HG02870 (cell line): Measurements from ENCODE around the gene MGAT5.
"Not testable (repeated sequence)": the region's sequence is repeated elsewhere in the genome, so short reads cannot be mapped to it uniquely, and the experiment has no call there.

Source experiments
- ATAC-seq: cut with Tn5 transposase; IDR thresholded peaks from one replicate; pipeline ENCODE4 v1.9.1; 2021; ENCODE audit warnings: mild to moderate bottlenecking, moderate library complexity; ENCODE audit not compliant: unreplicated experiment

Gene MGAT5

DNA sequence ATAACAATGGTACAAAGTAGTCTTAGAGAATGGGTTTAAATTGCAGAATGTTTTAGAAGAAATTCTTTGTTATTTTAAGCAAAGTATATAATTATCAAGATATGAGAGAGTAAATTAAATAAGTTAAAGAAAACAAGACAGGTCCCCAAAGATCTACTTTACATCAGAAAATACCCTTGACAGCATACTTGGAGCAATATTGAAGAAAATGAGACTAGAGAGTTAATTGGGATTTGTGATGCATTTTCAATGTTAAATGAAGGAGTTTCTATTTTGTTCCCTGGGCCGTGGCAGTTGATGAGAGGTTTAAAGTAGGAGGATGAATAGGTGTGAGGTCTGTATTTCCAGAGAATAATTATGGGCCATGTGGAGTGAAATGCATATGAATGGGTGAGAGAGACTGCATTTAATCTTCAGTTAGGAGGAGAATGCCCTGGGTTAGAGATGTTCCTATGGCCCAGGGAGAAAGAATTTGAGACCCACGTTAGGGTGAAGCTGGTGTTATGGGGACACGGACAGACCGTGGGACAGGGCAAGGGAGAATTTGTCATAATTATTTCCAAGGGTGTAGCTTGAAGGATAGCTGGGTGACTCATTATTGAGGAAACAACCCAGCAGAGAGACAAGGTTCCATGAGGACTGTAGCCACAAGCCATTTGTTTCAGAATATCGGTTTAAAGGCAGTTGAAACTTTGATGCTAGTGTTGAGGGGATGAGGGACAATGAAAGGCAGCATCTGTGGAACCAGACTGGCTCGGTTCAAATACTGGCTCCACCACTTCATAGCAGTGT lies 22.7 kb downstream of the MGAT5 start:
- no peak for ATAC-seq

DNA sequence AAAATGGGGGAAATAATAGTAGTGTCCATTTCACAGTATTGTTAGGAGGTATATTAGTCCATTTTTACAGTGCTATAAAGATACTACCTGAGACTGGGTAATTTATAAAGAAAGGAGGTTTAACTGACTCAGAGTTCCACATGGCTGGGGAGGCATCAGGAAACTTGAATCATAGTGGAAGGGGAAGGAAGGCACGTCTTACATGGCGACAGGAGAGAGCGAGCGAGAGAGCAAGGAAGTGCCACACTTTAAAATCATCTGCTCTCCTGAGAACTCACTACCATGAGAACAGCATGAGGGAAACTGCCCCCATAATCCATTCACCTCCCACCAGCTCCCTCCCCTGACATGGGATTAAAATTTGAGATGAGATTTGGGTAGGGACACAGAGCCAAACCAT lies 23.4 kb downstream of the MGAT5 start:
- no peak for ATAC-seq

- no peak for ATAC-seq
Observed at GRCh38 chr2:134278553-134278952, 24.7 kb downstream of the MGAT5 start.

DNA sequence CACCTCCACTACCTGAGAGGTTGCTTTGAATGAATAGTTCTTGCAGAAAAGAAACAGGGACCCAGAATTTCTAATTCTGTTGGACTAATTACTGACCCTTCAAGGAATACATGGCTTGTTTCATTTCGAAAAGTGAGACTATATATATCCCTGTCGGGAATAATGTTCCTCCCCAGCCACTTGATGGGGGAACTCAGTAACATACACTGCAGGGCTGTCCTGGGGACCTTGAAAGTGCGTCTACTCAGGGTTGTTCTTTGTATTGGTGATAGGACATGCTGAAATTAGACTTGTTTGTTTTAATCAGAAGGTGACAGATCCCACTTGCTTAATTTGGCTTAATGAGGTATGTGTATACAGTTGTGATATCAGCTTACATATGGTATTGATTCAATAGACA lies 25.5 kb downstream of the MGAT5 start:
- ATAC-seq: no peak

GRCh38 chr2:134280231-134280630 lies 26.4 kb downstream of the MGAT5 start:
- no peak for ATAC-seq

GRCh38 chr2:134280726-134281125 lies 26.9 kb downstream of the MGAT5 start:
- no peak for ATAC-seq

- ATAC-seq: no peak
Observed at GRCh38 chr2:134281815-134282419, 28.0 kb downstream of the MGAT5 start.

DNA sequence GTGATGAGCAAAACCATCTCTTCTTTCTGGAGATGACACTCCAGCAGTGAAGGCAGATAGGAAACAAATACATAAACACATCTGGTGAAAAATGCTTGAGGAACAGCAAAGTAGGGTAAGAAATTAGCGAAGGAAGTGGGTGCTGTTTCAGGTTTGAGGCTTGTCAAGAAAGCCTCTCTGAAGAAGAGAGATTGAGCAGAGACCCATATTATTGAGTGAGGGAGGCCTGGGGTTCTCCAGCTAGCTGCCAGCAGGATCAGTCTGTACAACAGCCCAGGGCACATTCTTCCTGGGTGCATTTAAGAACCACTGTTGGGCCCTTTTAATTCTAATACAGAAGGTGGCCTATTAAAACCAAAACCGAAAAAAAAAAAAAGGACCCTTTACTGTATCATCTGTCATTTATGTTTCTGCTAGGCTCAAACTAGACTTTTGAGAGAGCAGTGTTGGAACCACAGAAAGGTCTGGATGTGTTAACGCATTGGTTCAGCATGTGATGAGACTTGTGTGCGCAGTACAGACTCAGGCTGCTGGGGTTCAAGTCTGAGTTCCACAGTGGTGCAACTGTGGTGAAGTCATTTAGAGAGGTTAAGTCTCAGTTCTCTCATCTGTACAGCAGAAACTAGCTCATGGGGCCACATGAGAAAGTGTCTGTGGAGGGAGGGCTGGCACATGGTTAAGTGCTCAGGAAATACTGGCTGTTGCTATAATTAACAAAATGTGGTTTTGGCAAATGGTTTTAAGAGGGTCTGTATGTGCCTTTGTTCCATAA lies 28.9 kb downstream of the MGAT5 start:
- ATAC-seq: peak; percentile 90

DNA sequence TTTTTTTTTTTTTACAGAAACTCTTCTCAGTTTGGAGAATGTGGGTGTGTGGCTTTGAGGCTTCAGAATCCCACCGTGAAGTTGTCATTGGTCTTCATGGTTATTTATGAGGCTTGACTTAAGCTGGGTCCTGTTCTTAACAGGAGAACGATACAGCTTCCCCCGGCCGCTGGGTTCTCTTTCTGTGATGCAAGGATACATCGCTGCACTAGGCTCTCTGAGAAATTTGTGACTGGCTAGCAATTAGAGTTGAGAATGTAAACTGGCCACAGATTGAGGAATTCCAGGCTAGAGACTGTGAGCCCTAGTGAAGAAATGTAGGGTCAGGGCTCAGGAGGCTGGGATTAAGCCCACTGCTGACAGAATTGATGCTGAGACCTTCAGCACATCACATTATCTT lies 29.8 kb downstream of the MGAT5 start:
- ATAC-seq: no peak

DNA sequence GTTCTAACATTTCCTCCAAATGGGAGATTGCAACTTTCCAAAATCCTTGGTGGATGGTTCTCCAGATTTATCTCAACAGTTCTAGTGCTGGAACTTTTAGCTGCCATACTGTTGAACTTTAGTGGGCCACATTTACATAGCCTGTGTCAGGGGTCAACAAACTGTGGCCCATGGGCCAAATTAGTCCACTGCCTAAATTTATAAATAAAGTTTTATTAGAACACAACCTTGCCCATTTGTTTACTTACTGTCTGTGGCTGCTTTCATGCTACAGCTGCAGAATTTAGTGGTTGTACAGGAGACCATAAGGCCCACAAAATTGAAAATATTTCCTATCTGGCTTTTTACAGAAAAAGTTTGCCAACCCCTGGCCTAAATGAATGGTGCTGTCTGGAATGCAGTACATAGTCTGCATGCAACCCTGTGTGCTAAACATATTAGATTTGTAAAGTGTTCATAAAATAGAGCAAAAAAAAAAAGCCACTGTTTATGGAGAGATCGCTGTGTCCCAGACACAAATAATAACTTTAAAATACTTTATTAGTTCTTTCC lies 30.3 kb downstream of the MGAT5 start:
- ATAC-seq: no peak

- peak; percentile 23 for ATAC-seq
Observed at GRCh38 chr2:134287323-134287722, 33.5 kb downstream of the MGAT5 start.

- no peak for ATAC-seq
Observed at GRCh38 chr2:134288814-134289213, 34.9 kb downstream of the MGAT5 start.

DNA sequence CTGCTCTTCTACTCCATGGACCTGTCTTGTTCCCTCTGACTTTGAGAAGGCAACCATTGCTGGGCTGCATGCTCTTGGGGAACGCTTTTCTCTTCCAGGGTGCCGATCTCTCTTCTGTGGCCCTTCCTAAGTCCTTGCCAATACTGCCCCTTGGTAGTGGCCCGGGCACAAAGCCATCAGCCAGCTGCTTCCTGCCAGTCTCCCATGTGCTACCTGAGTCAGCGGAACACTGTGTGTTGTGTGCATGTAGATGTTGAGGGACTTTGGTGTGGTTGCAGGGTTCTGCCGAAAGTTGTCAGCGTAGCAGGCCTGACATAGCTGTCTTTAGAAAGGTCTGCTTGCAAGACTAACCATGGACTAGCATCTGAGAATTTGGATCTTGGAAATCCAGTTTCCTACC lies 35.4 kb downstream of the MGAT5 start:
- ATAC-seq: no peak

- peak; percentile 49 for ATAC-seq
Observed at GRCh38 chr2:134290358-134290757, 36.5 kb downstream of the MGAT5 start.

DNA sequence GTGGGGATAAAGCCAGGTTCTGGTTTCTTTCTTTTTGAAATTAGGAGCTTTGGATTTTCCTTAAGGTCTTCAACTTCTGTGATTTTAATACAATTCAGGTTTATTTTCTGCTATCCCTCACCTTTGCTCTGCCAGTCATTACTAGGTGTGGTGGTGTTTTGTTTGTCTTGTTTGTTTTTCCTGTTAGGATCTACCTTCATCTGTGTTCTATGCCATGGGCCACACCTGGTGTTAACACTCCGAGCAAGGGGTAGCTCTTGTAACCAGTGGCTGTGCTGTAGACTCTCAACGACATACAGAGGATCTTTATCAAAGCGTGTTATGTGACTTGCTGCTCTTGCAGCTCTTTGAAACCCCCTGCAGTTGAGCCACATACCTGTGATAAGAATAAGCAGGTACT lies 38.6 kb downstream of the MGAT5 start:
- no peak for ATAC-seq

GRCh38 chr2:134293719-134294537 lies 40.1 kb downstream of the MGAT5 start:
- peak; percentile 35 for ATAC-seq

DNA sequence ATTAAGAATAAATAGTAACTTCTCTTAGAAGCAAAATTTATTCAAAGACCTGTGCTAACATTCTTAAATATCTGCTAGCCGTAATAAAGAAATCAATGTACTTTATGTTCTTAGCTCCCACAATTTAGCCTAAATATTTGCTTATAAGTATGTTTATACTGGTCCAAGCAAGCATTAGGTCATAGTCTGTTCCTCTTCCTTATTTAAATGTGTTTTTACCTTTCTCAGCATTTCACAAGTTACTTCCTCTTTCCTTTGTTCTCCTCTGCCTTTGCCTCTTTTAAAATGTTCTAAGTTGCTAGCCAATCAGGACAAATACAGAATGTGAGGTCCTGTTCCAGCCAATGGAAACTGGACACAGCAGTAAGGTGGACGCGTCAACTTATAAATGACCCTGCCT lies 40.7 kb downstream of the MGAT5 start:
- ATAC-seq: not testable (repeated sequence)

DNA sequence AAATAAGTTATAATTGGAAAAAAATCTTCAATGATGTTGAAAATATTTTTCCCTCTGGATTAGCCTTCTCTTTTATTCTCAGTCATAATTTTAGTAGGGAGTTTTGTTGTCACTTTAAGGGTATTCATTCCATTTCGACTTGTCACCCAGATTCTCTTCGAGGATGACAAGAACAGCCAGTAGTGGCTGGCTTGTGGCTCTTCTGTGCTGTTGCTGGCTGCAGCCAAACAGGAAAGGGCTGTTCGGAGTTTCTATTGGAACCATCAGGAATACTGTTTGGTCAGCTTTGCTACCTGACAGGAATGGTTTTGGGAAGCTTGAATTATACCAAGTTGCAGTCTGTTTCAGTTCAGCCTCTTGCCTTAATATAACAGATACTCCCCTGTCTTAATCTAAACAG lies 41.6 kb downstream of the MGAT5 start:
- ATAC-seq: no peak

GRCh38 chr2:134296301-134296700 lies 42.4 kb downstream of the MGAT5 start:
- no peak for ATAC-seq

DNA sequence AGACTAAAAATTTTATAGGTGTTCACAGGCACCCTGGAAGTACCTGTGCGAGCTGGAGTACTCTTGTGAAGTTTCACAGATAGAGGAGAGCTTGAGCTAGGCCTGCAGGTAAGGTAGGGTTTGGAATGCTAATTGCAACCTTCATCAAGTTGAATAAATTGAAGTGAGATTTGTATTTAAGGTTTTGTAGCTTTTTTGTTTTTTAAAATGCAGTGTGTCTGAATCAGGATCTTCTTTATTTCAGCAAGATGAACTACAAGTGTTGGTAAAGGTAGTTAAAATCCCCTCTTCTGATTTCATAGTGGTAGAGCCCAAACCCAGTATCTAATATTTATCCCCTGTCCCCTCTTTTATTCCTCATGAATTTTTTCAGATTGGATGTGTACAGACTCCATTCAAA lies 45.5 kb downstream of the MGAT5 start:
- ATAC-seq: no peak

GRCh38 chr2:134300585-134300984 lies 46.7 kb downstream of the MGAT5 start:
- ATAC-seq: no peak
